Body of pancreas (tissue), 4 donors: ENCODE results near the gene RPS18. TPM values are rescaled to one million over a fixed set of nuclear protein-coding genes. Genes with fewer than 3 reads are reported as not detected.

Experiments
- ATAC-seq: fragments of 150-250 bp; one replicate; pipeline ENCODE4 v1.9.1; 2016
- DNase-seq, 4 donors: peaks; one replicate each; pipeline ENCODE4 v3.0.0-alpha.2; 2019
- H3K27ac ChIP-seq, 4 donors: fragments of 200-600 bp; sonication (generic); 1 replicate in 3 of 4; 2 replicates in 1 of 4; pipeline versions ENCODE4 v1.5.1 to v1.6.1; 2016 to 2019; ENCODE audit warnings: mild to moderate bottlenecking in 1 of 4, mixed read lengths in 1 of 4, moderate library complexity in 1 of 4
- H3K27me3 ChIP-seq, 2 donors: fragments of 200-600 bp; sonication (generic); one replicate each; pipeline ENCODE4 v1.6.0; 2016; ENCODE audit warnings: mild to moderate bottlenecking in 1 of 2
- H3K36me3 ChIP-seq, 2 donors: fragments of 200-600 bp; sonication (generic); replicated peaks in 1 of 2; 2 replicates each; pipeline ENCODE4 v1.5.1; 2016; ENCODE audit warnings: low read depth in 2 of 2; ENCODE audit not compliant: insufficient read depth in 1 of 2
- H3K4me1 ChIP-seq: fragments of 200-600 bp; sonication (generic); one replicate; pipeline ENCODE4 v1.6.0; 2016
- H3K4me3 ChIP-seq, 2 donors: fragments of 200-600 bp; sonication (generic); 1 replicate in 1 of 2; 2 replicates in 1 of 2; pipeline ENCODE4 v1.5.1; 2016 to 2019
- H3K9me3 ChIP-seq, 3 donors: fragments of 200-600 bp; sonication (generic); 1 replicate in 2 of 3; 2 replicates in 1 of 3; pipeline ENCODE4 v1.5.1; 2016
- CTCF ChIP-seq, 7 experiments: fragments of 450-650 bp in 4 of 7; fragments of 200-600 bp in 3 of 7; sonication (generic) in 3 of 7; IDR thresholded peaks; one replicate each; pipeline ENCODE4 v1.5.1; 2016 to 2019; ENCODE audit warnings: antibody characterized with exemption in 7 of 7
- POLR2A ChIP-seq, 3 donors: fragments of 450-650 bp; IDR thresholded peaks; one replicate each; pipeline ENCODE4 v1.6.1; 2016; ENCODE audit warnings: antibody characterized with exemption in 3 of 3, mild to moderate bottlenecking in 2 of 3
- WGBS, 2 donors: methylation state at CpG; one replicate each; pipeline ENCODE4 v1.1.5; 2017; 5-methylcytosine and 5-hydroxymethylcytosine counted together
- intact Hi-C: fragments of 100-400 bp; cut with DNase I; formaldehyde crosslinking; loops from one replicate; pipeline ENCODE4 v1.15.1; 2023
- total RNA-seq, 2 donors: library from RNA; depleted of rRNA; stranded (reverse); fragments of >200 nt; gene quantifications; one replicate each; pipeline ENCODE4 v1.1.0, GENCODE V29; 2016

The RPS18 gene
- total RNA-seq, 2 donors from 2014 or later: 772 to 1,608 TPM

DNA sequence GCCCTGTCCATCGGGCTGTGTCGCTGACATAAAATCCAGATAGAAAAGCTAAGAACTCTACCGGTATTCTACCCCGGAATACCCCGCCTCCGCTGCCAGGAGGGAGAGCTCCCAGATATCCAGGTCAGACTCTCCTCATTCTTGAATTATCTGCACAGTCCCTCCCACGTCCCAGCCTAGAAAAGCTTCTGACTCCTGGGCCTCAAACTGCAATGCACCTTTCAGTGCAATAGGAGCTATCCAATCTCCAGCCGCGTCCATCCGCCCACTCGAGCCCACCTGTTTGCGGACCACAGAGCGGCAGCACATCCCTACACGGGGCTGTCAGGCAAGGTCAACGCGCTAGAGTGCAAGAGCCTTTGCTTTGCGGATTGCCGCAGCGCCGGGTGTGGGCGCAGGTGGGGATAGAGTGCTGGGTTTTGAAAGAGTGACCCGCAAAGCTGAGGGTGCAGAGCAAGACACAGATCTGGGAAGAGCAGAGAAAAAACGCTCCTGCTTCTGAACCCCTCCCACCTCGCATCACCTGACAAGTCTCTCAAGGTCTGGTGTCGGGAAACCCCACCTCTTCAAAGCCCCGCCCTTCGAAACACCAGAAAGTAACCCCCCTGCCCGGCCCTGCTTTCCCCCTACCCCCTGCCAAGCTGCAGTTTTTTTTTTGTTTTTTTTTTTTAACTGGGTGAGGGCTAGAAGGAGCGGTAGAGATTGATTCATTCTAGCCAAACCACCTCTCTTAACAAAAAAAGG is 40.7 kb downstream of the RPS18 start:
- peak in 1 of 3 donors; percentile 11 for TF ChIP-seq POLR2A (IDR thresholded peaks at IDR 0.05)
- TF ChIP-seq CTCF (IDR thresholded peaks at IDR 0.05): peak in 1 of 7 experiments; percentile 7
- intact Hi-C loops: no loop called here
- no peaks in the 10 kb centered on the region for H3K9me3 ChIP-seq
- ATAC-seq: peak; percentile 62
- no peaks in the 10 kb centered on the region for H3K27me3 ChIP-seq
- peak overlapping the region; percentile 86 to 97 (median 96) for H3K27ac ChIP-seq
- peaks cover 0 to 4% of the 10 kb centered on the region in 2 donors for H3K36me3 ChIP-seq
- WGBS, 2 donors: 1 to 2% methylated on average over 16 to 29 of the region's 29 CpGs
- H3K4me3 ChIP-seq: peak overlapping the region; percentile 83 to 91
- H3K4me1 ChIP-seq: peaks cover 36% of the 10 kb centered on the region
- DNase-seq: peak; percentile 83 to 94 (median 90)

GRCh38 chr6:33313105-33313708 is 41.3 kb downstream of the RPS18 start:
- WGBS, 2 donors: 0 to 1% methylated on average over 18 to 33 of the region's 33 CpGs
- ATAC-seq: no peak
- DNase-seq: peak in 3 of 4 donors; percentile 36 to 65 (median 49)
- Histone ChIP-seq H3K36me3 (peaks cover 0 to 4% of the 10 kb centered on the region in 2 donors), H3K27ac (peak overlapping the region; percentile 86 to 97 (median 96)), H3K27me3 (no peaks in the 10 kb centered on the region), H3K9me3 (no peaks in the 10 kb centered on the region), H3K4me1 (peaks cover 36% of the 10 kb centered on the region), H3K4me3 (peak overlapping the region; percentile 83 to 91)
- TF ChIP-seq POLR2A (IDR thresholded peaks at IDR 0.05) (no peak), CTCF (IDR thresholded peaks at IDR 0.05) (no peak)
- intact Hi-C loops: no loop called here

DNA sequence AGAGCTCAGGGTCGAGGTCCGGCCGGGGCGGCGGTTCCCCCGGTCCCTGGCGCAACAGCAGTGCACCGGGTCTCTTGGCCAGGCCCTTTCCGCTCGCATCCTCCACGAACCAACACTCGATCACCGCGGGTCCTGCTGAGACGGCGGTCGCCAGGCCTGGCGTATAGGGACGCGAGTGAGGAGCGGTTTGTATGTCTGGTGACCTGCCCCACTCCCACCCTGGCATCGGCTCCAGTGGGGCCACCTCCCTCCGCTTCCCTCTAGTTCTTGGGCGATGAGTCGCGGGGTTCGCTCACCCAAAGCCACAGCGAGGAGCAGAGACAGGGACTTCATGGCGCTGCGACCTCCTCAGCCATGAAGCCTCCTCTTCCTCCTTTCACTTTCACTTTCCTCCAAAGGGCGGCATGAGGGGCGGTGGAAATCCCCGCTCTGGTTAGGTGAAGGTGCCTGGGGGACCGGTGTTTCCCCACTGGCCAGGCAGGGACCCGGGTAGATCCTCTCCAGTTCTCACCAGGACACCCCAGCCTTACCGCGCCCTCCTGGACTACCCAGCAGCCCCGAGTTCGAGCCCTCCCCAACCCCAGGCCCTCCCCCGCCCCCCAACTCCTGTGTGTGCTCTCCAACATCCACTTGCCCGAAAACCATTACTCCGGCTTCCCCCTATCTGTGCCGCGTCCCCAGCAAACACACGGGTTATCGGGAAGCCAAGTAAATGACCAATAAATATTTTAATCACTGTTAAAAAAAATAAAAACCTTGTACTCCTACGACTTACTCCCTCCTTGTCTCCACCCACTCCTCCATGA is 42.0 kb downstream of the RPS18 start, which contains the start of gene TAPBP:
Gene TAPBP (minus strand): TSS at position 370 of the 806 bp plus-strand sequence. CDS start 37 bp downstream, at position 333.
- peak; percentile 5 for ATAC-seq
- Histone ChIP-seq H3K36me3 (peaks cover 3 to 4% of the 10 kb centered on the region in 2 donors), H3K27me3 (no peaks in the 10 kb centered on the region), H3K9me3 (no peaks in the 10 kb centered on the region), H3K4me1 (peaks cover 43% of the 10 kb centered on the region), H3K27ac (peak within 1 kb of the TSS; percentile 86 to 97 (median 96)), H3K4me3 (peak within 1 kb of the TSS; percentile 83 to 91)
- peak; percentile 35 to 84 (median 80) for TF ChIP-seq POLR2A (IDR thresholded peaks at IDR 0.05)
- TF ChIP-seq CTCF (IDR thresholded peaks at IDR 0.05): no peak
- DNase-seq: peak; percentile 56 to 69 (median 60)
- WGBS, 2 donors: 0% methylated on average over 17 to 46 of the region's 47 CpGs
- intact Hi-C loops: no loop called here

DNA sequence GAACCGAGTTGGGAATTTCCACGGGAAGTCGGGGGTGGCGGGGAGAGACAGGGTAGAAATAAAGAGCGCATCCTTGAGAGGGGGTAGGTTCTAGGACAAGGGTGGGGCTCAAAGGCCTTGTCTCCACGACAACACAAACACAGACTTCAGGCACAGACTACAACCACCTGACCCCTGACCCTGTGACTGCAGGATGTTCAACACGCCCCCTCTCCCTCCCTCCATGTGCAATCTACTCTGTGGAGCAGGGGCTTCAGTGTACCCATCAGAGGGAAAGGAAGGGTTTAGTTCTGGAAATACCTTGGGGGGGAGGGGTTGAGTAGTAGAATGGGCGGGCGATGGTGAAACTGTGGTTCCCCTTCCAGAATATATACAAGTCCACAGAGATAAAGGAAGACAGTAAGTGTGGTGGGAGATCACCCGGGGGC is 42.7 kb downstream of the RPS18 start:
- Histone ChIP-seq H3K4me3 (peak overlapping the region in 1 of 2 donors; percentile 91), H3K4me1 (peaks cover 49% of the 10 kb centered on the region), H3K27me3 (no peaks in the 10 kb centered on the region), H3K27ac (peak overlapping the region; percentile 86 to 97 (median 96)), H3K36me3 (peaks cover 4 to 7% of the 10 kb centered on the region in 2 donors), H3K9me3 (no peaks in the 10 kb centered on the region)
- no peak for TF ChIP-seq CTCF (IDR thresholded peaks at IDR 0.05)
- no peak for TF ChIP-seq POLR2A (IDR thresholded peaks at IDR 0.05)
- intact Hi-C loops: no loop called here
- WGBS, 2 donors: 6 to 8% methylated on average over 10 of the region's 10 CpGs
- ATAC-seq: peak; percentile 3
- peak; percentile 54 to 76 (median 56) for DNase-seq
